ENCODE results near the gene PAWR.

The PAWR gene, protein sequence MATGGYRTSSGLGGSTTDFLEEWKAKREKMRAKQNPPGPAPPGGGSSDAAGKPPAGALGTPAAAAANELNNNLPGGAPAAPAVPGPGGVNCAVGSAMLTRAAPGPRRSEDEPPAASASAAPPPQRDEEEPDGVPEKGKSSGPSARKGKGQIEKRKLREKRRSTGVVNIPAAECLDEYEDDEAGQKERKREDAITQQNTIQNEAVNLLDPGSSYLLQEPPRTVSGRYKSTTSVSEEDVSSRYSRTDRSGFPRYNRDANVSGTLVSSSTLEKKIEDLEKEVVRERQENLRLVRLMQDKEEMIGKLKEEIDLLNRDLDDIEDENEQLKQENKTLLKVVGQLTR

DNA sequence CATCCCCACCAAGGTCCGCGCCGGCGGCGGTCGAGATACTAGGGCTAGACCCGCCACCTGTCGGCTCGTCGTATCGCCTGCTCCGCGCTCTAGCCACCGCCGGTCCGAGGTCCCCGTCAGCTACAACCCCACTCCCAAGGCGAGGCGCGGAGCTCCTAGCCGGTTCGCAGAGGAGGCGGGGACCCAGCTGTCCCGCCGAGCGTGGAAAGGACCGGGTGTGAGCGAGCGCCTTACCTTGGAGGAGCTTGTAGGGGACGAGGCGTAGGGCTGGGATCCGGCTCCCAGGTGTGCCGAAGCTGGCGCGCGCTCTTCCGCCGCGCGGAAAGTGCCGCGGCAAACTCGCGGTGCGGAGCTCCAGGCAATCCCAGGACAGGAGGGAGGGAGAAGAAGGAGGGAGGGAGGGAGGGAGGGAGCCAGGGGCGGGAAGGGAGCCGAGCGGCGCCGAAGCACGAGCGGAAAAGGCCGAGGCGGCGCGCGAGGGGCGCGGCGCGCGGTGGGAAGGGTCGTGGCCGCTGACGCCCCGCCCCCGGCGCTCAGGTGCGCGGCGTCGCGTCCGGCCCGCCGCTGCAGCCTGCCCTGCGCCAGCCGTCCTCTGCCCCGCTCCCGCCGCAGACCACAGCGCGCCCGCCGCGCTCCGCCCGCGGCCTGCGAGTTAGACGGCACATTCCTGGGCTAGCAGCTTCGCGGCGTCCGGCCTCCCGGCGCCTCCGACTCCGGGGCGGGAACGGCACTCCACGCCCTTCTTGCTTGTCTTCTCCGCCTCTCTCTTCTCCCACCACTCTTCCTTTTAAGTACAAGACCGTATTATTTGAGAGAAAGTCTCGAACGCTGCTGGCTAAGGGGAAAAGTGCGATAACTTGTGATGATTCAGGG is at the start of gene PAWR:
Gene PAWR (minus strand): TSS at position 327 of the 873 bp plus-strand sequence. CDS start 720 bp downstream, outside the sequence.
- in situ Hi-C loops (cut with MboI; ENCODE audit: low sequenced_read_pairs), result no loop called here

DNA sequence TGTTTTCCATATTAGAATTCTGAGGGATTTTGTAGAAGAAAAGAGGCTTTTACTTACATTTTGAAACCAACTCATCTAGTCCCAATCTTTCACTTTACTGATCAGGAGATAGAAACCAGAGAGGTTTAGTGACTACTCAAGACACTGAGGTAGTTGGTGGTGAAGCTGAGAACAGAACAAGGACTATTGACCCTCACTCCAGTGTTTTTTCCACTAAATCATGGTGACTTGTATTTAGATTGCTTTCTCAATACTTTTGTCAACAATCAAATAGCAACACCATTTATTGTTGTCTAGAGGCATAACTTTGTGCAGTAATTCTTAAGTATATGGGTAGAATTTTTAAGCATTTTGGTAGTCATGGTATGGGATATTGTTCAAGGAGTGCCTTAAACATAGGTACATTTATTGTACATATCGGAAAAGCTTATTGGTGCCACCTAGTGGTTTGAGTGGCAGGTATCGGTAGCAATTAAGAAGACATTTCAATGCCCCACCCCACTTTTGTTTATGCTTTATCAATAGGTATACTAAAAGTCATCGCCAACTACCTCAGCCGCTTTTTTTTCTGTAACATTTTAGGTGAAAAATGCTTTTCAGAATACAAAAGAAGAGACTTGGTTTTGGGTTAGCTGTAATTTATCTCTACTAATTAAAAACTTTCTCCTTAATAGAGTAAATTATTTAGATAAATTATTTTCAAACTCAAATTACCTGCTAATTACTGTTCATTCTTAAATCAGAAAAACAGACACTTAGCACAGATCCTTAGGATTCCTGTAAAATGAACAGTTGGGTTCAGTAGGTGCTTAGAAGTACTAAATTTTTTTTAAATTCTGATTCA is 47.3 kb upstream of the PAWR start:
- in situ Hi-C loops (cut with MboI; ENCODE audit: low sequenced_read_pairs), result no loop called here

DNA sequence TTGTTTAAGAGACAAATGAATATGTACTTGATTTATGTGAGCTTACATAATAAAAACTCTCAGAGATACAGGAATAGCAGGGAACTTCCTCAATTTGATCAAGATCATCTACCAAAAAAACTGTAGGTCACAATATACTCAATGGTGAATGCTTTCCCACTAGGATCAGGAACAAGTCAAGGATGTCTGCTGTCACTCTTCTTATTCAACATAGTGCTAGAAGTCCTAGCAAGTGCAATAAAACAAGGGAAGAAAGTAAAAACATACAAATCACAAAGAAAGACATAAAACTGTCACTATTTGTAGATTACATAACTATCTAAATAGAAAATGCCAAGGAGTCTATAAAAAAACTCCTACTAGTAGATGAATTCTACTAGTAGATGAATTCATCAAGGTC is 41.9 kb upstream of the PAWR start:
- in situ Hi-C loops (cut with MboI; ENCODE audit: low sequenced_read_pairs), result no loop called here

DNA sequence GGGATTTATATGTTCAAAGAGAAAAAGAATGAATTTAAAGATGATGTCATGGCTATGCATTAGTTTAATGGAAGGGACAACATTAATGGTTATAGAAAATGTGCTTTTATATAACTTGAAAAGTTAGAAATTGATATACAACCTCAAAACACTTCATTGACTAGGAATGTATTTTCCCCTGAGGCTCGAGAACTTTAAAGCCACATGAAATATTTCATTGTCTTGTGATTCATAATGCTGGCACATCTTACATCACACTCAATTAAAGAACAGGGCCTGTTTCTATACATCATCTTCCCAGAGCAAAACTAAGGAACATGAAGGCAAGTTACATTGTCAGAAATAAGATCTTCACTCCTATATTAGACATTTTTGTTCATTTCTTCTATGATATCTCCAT is 35.2 kb upstream of the PAWR start:
- in situ Hi-C loops (cut with MboI; ENCODE audit: low sequenced_read_pairs), result no loop called here

DNA sequence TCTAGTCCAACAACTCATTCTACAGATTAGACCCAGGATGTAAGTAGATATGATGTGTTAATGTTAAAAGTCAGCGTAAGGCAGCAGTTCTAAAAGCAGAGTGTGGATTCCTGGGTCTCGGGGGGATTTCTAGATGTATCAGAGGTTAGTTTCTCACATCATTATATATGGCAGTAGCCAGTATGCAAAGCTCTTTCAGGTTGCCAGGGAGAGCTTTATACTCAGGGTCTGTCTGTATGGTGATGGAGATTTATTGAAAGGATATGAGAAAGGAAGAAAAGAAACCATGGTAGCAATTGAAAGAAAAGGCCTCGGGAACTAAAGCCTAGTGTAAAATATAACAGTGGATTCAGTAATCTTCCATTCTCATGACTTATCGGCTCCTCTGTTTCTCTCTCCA is 26.2 kb upstream of the PAWR start:
- in situ Hi-C loops (cut with MboI; ENCODE audit: low sequenced_read_pairs), result no loop called here

DNA sequence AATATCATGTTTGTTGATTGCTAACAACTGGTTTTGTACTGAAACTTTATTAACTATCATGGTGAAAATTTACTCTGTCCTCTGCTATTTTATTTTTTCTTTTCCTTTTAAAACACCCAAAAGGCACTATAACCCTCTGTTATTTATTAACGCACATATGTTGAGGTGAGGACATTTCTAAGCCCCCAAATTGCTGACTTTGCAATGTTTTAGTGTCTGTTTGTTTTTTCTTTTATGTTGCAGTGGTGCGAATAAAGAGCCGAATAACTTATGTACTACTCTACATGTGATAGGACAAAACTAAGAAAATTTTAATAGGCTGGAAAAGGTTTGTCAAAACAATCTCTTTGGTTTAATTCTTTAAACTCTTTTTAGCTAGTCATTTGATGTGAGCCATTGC is 24.5 kb upstream of the PAWR start:
- in situ Hi-C loops (cut with MboI; ENCODE audit: low sequenced_read_pairs), result no loop called here

DNA sequence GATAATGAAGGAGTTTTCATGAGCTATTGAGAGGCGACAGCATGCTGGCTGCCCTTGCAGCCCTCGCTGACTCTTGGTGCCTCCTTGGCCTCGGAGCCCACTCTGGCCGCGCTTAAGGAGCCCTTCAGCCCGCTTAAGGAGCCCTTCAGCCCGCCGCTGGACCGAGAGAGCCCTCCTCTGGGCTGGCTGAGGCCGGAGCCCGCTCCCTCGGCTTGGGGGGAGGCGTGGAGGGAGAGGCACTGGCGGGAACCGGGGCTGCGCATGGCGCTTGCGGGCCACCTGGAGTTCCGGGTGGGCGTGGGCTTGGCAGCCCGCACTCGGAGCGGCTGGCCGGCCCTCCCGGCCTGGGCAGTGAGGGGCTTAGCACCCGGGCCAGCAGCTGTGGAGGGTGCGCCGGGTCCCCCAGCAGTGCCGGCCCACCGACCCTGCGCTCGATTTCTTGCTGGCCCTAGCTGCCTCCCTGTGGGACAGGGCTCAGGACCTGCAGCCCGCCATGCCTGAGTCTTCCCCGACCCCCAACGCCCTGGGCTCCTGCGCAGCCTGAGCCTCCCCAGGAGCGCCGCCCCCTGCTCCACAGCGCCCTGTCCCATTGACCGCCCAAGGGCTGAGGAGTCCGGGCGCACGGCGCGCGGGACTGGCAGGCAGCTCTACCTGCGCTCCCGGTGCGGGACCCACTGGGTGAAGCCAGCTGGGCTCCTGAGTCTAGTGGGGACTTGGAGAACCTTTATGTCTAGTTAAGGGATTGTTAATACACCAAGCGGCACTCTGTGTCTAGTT is 20.1 kb upstream of the PAWR start:
- in situ Hi-C loops (cut with MboI; ENCODE audit: low sequenced_read_pairs), result no loop called here

DNA sequence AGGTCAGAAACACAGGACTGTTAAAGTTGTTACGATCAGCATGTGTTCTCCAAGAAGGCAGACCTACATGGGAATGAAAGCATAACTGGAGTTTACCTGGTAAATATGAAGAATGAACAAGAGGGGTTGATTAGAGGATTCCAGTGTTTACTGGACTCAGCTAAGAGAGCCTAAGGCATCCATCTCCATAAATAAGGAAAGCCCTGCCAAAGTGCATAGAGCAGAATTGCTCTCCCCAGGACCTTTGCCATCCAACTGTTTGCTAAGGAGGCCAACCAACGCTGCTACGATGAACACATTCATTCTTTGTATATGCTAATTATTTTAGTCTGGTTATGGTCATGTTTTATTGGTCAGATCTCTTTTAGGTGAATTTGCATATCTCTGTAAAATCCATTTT is 17.1 kb upstream of the PAWR start:
- in situ Hi-C loops (cut with MboI; ENCODE audit: low sequenced_read_pairs), result no loop called here

DNA sequence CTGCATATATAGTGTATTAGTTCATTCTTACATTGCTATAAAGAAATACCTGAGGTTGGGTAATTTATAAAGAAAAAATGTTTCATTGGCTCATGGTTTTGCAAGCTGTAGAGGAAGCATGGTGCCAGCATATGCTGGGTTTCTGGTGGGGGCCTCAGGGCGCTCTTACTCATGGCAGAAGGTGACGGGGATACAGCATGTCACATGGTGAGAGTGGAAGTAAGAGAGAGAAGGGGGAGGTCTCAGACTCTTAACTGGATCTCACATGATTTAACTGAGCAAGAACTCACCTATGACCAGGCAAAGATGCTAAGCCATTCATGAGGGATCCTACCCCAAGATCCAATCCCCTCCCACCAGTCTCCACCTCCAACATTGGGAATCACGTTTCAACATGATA is 15.9 kb upstream of the PAWR start:
- in situ Hi-C loops (cut with MboI; ENCODE audit: low sequenced_read_pairs), result no loop called here

DNA sequence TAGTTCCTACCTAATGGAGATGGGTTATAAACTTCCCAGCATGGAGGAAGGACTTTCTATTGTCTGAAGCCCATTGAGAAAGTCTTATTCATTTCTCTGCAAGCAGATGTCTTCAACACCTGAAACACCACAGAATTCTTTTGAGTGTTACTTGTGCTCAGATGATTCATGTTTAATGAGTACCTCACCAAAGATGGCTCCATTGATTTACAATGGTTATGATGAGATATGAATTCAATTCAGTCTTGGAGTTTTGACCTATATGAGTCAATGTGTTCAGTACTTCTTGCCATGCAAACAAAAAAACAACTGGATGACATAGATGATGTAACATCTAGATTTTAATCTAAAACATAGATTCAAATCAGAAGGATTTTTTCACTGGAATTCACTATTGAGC is 15.4 kb upstream of the PAWR start:
- in situ Hi-C loops (cut with MboI; ENCODE audit: low sequenced_read_pairs), result no loop called here

DNA sequence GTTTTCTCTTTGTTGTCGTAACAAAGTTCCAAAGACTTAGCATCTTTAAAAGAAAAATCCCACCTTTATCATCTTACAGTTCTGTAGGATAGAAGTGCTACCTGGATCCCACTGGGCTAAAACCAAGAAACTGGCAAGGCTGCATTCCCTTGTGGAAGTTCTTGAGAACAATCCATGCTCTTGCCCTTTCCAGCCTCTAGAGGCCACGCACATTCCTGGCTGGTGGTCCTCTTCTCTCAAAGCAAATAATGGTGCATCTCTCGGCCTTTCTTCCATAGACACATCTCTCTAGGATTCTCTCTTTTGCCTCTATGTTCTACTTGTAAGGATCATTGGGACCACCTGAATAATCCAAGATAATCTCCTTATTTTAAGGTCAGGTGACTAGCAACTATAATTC is 8.2 kb upstream of the PAWR start:
- in situ Hi-C loops (cut with MboI; ENCODE audit: low sequenced_read_pairs), result no loop called here

DNA sequence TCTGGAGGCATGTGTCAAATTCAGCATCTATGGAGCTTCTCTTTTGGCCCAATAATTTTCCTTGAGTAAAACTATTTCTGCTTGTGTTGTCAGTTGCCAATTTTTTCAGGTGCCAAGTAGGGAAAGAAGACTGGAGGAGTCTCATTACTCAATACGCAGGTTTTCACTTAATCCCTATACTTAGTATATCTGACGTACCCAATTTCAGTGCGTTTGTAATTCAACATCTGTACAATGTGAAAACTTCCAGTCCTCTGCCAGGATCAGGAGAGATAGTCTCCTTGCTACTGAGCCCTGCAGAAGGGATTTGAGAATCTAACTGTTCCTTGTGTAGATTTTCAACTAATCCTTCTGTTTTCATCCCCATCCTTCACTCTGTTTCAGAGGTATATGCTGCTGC is 5.7 kb upstream of the PAWR start:
- in situ Hi-C loops (cut with MboI; ENCODE audit: low sequenced_read_pairs), result no loop called here

DNA sequence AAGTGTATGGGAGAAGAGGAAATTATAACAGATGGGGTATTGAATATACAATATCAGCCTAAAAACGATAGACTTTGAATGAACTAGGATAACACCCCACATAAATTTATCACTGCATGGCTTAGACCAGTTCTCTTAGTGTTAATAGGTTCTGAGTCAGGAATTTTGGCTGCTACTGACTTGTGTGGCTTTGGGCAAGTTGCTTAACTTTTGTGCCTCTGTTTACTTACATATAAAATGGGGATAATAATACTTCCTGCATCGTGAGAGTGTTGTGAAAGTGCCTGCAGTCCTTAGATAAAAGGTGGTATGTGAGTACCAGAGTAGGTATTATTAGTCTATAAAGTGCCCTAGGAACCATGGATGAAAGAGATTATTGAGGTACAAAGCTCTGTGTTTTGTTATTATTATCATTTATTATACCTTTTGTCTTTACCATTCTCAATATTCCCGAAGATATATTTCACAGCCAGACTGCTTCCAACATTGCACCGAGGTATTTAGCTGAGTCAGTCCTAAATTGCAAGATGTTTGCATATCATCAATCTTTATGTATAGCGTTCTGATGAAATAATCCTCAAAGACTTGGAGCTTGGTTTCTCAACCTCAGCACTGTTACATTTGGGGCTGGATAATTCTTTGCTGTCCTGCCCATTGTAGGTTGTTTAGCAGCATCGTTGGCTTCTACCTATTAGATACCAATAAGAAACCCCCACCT is 2.3 kb upstream of the PAWR start:
- in situ Hi-C loops (cut with MboI; ENCODE audit: low sequenced_read_pairs), result no loop called here

DNA sequence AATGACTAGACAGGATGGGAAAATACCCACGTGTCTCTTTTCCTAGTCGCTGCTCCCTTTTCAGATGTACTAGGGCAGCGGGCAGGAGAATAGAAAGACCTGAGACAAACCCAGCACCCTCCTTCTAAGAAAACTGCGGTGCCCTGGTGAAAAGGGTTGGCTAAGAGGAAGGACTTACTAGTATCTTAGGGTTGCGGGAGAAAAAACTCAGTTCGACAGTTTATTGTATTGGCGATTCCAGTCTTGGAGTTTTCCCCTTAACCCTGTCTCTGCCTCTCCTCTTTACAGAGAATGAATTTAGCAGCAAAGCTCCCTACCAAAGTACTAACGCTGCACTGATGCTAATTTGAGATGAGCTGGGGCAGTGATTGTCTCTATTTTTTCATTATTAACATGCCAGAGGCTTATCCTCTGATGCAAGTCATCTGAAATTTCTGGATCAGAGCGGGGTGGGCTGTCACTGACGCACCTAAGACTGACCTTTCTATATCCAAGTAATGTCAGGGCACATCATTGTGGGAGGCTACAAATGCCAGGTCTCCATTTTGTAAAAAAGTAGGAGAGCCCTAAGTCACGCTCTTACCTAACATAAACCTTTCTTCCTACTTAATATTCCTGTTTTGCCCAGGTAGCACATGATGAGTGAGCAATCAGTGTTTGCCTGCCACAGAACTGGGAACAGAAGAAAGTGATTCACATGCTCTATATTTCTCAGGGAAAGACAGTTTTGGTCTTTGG is 916 bp upstream of the PAWR start:
- in situ Hi-C loops (cut with MboI; ENCODE audit: low sequenced_read_pairs), result no loop called here

DNA sequence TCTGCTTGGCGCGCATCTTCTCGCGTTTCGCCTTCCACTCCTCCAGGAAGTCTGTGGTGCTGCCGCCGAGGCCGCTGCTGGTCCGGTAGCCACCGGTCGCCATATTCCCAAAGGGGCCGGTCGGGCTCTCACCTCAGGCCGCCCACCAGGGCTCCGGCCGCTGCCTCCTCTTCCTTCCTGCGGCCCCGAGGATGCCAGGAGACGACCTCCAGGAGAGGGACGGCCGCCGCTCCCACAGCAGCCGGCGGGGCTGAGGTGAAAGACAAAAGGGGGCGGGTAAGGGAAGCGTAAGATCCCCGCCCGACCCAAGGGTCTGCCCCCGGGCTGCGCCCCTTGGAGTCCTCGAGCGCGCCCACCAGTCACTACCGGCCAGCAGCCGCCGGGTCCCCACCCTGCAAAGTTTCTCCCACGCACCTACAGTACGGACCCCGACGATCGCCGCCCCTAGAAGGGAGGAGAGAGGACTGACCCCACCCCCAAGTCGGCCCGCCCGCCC is 574 bp downstream of the PAWR start:
- in situ Hi-C loops (cut with MboI; ENCODE audit: low sequenced_read_pairs), result no loop called here

DNA sequence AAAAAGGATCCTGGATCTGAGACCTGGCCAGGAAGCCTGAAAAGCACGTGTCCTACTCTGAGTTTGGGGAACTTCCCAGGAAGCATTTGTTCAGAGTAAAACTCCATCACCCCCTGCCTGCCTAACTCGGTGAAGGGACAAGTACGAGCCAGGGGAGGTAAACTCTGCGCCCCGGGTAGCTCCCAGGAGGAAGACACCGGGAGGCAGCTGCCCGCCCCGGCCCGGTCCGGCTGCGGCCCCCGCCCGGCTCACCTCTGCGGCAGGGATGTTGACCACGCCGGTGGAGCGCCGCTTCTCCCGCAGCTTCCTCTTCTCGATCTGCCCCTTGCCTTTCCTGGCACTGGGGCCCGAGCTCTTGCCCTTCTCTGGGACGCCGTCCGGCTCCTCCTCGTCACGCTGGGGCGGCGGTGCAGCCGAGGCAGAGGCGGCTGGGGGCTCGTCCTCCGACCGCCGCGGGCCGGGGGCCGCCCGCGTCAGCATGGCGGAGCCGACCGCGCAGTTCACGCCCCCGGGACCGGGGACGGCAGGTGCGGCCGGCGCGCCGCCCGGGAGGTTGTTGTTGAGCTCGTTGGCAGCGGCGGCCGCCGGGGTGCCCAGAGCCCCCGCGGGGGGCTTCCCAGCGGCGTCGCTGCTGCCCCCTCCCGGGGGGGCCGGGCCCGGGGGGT is 1.2 kb downstream of the PAWR start:
- in situ Hi-C loops (cut with MboI; ENCODE audit: low sequenced_read_pairs), result no loop called here

DNA sequence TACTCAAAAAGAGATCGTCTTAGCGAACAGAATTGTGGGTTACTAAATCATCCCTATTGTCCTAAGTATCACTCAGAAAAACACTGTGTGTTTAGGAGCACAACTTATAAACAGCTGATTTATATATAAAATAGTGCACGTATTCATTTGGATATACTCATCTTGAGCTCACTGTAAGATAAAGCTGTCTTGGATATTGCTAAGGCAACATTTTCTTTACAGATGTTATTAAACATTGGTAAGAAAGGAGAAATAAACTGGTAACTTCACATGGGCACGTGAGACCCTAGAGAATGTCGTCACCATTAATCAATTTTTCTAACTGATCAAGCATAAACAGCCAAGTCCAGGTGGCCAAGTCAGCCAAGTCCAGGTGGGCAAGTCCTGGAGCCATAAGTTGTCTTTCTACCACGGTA is 1.7 kb downstream of the PAWR start:
- in situ Hi-C loops (cut with MboI; ENCODE audit: low sequenced_read_pairs), result no loop called here

DNA sequence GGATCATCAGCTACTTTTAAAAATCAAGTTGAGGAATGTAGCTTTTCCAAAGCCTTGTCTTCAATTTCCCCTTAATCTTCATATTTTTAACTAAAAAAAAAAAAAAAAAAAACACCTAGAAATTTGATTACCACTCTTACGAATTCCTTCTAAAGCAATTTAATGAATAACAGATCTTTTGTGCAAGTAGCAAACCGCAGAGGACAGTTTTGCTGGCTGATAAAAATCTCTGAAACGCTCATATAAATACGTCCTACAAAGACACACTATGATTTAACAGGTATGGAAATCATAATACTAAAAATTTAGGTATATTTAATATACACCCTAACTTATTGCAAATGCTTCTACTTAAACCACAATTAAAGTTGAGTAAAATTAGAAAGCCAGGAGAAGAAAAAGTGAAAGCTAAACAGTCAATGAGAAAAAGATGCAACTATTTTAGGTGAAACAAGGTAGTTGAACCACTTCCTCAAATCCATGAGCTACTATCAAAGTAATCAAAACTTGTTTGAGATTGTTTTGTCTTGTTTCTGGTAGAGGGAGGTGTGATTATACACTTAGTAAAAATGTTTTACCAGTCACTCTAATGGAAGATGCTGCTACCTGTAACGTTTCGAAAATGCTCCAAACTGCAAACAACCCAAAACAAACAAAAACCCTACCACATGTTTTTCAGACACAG is 2.2 kb downstream of the PAWR start:
- in situ Hi-C loops (cut with MboI; ENCODE audit: low sequenced_read_pairs), result no loop called here
